HEK293T (cell line): ENCODE results near the gene UBE2I.

Source experiments
- FOXK2 ChIP-seq: fragments of 450-650 bp; IDR thresholded peaks from 2 replicates; pipeline ENCODE4 v1.6.1; 2016; ENCODE audit warnings: mild to moderate bottlenecking
- FOXM1 ChIP-seq: fragments of 450-650 bp; IDR thresholded peaks from 2 replicates; pipeline ENCODE4 v1.6.1; 2017; ENCODE audit warnings: mild to moderate bottlenecking, borderline replicate concordance
- NFRKB ChIP-seq: fragments of 450-650 bp; IDR thresholded peaks from 2 replicates; pipeline ENCODE4 v1.6.1; 2016; ENCODE audit warnings: mild to moderate bottlenecking, moderate library complexity
- PKNOX1 ChIP-seq: fragments of 450-650 bp; IDR thresholded peaks from 2 replicates; pipeline ENCODE4 v1.6.1; 2016
- SUZ12 ChIP-seq: fragments of 450-650 bp; IDR thresholded peaks from 2 replicates; pipeline ENCODE4 v1.6.1; 2016; ENCODE audit warnings: mild to moderate bottlenecking

GRCh38 chr16:1320658-1321240 is 11.3 kb downstream of the UBE2I start:
- no peak for TF ChIP-seq FOXK2
- TF ChIP-seq SUZ12 = no peak
- TF ChIP-seq NFRKB = no peak
- TF ChIP-seq PKNOX1 = no peak
- TF ChIP-seq FOXM1 = no peak
